ENCODE data around the gene SLC49A3.

The SLC49A3 gene

GRCh38 chr4:657338-657833 is 31.6 kb downstream of the SLC49A3 start:
- no peak for DNase-seq (ENCODE audit: low read depth)
- H3K4me3 ChIP-seq (ENCODE audit: low read length), result no peak overlapping the region
- no peak for TF ChIP-seq CTCF (conservative IDR thresholded peaks at IDR 0.05; ENCODE audit: low read length)

GRCh38 chr4:656436-657337 is 32.3 kb downstream of the SLC49A3 start:
- DNase-seq (ENCODE audit: low read depth), result no peak
- TF ChIP-seq CTCF (conservative IDR thresholded peaks at IDR 0.05; ENCODE audit: low read length), result no peak
- H3K4me3 ChIP-seq (ENCODE audit: low read length), result no peak overlapping the region

- no peak for TF ChIP-seq CTCF (conservative IDR thresholded peaks at IDR 0.05; ENCODE audit: low read length)
- DNase-seq (ENCODE audit: low read depth), result no peak
- H3K4me3 ChIP-seq (ENCODE audit: low read length), result no peak overlapping the region
Observed at GRCh38 chr4:655464-656151, 33.3 kb downstream of the SLC49A3 start.

- DNase-seq (ENCODE audit: low read depth), result no peak
- TF ChIP-seq CTCF (conservative IDR thresholded peaks at IDR 0.05; ENCODE audit: low read length), result no peak
Observed at GRCh38 chr4:654871-655463, 34.0 kb downstream of the SLC49A3 start.

GRCh38 chr4:654503-654845 is 34.5 kb downstream of the SLC49A3 start:
- no peak overlapping the region for H3K4me3 ChIP-seq (ENCODE audit: low read length)
- no peak for DNase-seq (ENCODE audit: low read depth)
- TF ChIP-seq CTCF (conservative IDR thresholded peaks at IDR 0.05; ENCODE audit: low read length), result no peak

More at GRCh38 chr4:654871-655463, 34.0 kb downstream of the SLC49A3 start:
- no peak overlapping the region for H3K4me3 ChIP-seq (ENCODE audit: low read length)

- TF ChIP-seq CTCF (conservative IDR thresholded peaks at IDR 0.05; ENCODE audit: low read length), result no peak
- DNase-seq (ENCODE audit: low read depth), result no peak
Observed at GRCh38 chr4:653831-654502, 35.0 kb downstream of the SLC49A3 start.

More at GRCh38 chr4:653831-654502, 35.0 kb downstream of the SLC49A3 start:
- no peak overlapping the region for H3K4me3 ChIP-seq (ENCODE audit: low read length)

Measured in AG10803 (cell line).